PFSK-1 (cell line): ENCODE data around the gene RRAD.

Experiments
- FOXP2 ChIP-seq: optimal IDR thresholded peaks from 2 replicates; pipeline ENCODE3; 2011; ENCODE audit warnings: borderline replicate concordance, control low read depth, inconsistent platforms; ENCODE audit not compliant: insufficient read depth; ENCODE audit errors: extremely low read length, extremely low read depth
- POLR2AphosphoS5 ChIP-seq: IDR thresholded peaks from 2 replicates; pipeline ENCODE4 v1.6.1; 2012; ENCODE audit warnings: low read depth, mild to moderate bottlenecking, control low read depth, low read length, moderate library complexity
- REST ChIP-seq, 2 experiments: IDR thresholded peaks; 2 replicates each; pipeline versions ENCODE4 v1.6.1 to v1.8.0; 2011 to 2012; ENCODE audit warnings: low read depth in 2 of 2, low read length in 2 of 2, control low read depth in 1 of 2, inconsistent platforms in 1 of 2, mild to moderate bottlenecking in 1 of 2, moderate library complexity in 1 of 2; ENCODE audit not compliant: insufficient read depth in 1 of 2
- SIN3A ChIP-seq: IDR thresholded peaks from 2 replicates; pipeline ENCODE4 v1.6.1; 2012; ENCODE audit warnings: mild to moderate bottlenecking, low read length, moderate library complexity, borderline replicate concordance; ENCODE audit not compliant: insufficient read depth
- TAF1 ChIP-seq: IDR thresholded peaks from 2 replicates; pipeline ENCODE4 v1.6.1; 2012; ENCODE audit warnings: low read length, control low read depth, borderline replicate concordance; ENCODE audit not compliant: insufficient read depth

Gene RRAD

GRCh38 chr16:66872559-66872942, 52.8 kb downstream of the RRAD start:
- no peak for TF ChIP-seq SIN3A
- TF ChIP-seq FOXP2, result no peak
- no peak for TF ChIP-seq TAF1
- TF ChIP-seq POLR2AphosphoS5, result no peak
- TF ChIP-seq REST (IDR thresholded peaks at IDR 0.05; ENCODE audit: insufficient read depth in 1 of 2, low read depth in 2 of 2, low read length in 2 of 2), result no peak

- no peak for TF ChIP-seq FOXP2
- no peak for TF ChIP-seq SIN3A
- TF ChIP-seq POLR2AphosphoS5, result no peak
- no peak for TF ChIP-seq REST (IDR thresholded peaks at IDR 0.05; ENCODE audit: insufficient read depth in 1 of 2, low read depth in 2 of 2, low read length in 2 of 2)
- no peak for TF ChIP-seq TAF1
These were observed 53.5 kb downstream of the RRAD start for GRCh38 chr16:66871840-66872239.
